LoVo (cell line): Measurements from ENCODE around the gene WRNIP1.
A peak's percentile ranks its signal among the peaks of the same experiment; 100 is the strongest.

Source experiments
- DNase-seq: peaks from one replicate; pipeline ENCODE4 v3.0.0-alpha.2; 2016; ENCODE audit warnings: low spot score

WRNIP1 gene

GRCh38 chr6:2763345-2763841 lies 1.8 kb upstream of the WRNIP1 start:
- DNase-seq = no peak

- no peak for DNase-seq
These were observed 1.2 kb upstream of the WRNIP1 start for GRCh38 chr6:2763876-2764540.

- peak; percentile 55 for DNase-seq
These were observed 505 bp upstream of the WRNIP1 start for GRCh38 chr6:2764610-2765165.

GRCh38 chr6:2765896-2766766 lies 938 bp downstream of the WRNIP1 start:
- DNase-seq = peak; percentile 30

- no peak for DNase-seq
These were observed 1.8 kb downstream of the WRNIP1 start for GRCh38 chr6:2766767-2767656.

GRCh38 chr6:2767657-2768524 lies 2.7 kb downstream of the WRNIP1 start:
- no peak for DNase-seq

GRCh38 chr6:2768696-2769095 lies 3.5 kb downstream of the WRNIP1 start:
- no peak for DNase-seq

- no peak for DNase-seq
These were observed 5.0 kb downstream of the WRNIP1 start for GRCh38 chr6:2770171-2770570.

GRCh38 chr6:2771079-2771478 lies 5.9 kb downstream of the WRNIP1 start:
- DNase-seq = no peak

- no peak for DNase-seq
These were observed 7.6 kb downstream of the WRNIP1 start for GRCh38 chr6:2772840-2773239.

- no peak for DNase-seq
These were observed 8.3 kb downstream of the WRNIP1 start for GRCh38 chr6:2773449-2773848.

GRCh38 chr6:2775003-2775402 lies 9.8 kb downstream of the WRNIP1 start:
- DNase-seq = no peak

- DNase-seq = no peak
These were observed 12.1 kb downstream of the WRNIP1 start for GRCh38 chr6:2777249-2777648.

GRCh38 chr6:2780102-2780737 lies 15.0 kb downstream of the WRNIP1 start:
- no peak for DNase-seq

GRCh38 chr6:2781685-2782355 lies 16.6 kb downstream of the WRNIP1 start:
- no peak for DNase-seq

- DNase-seq = no peak
These were observed 17.1 kb downstream of the WRNIP1 start for GRCh38 chr6:2782356-2782708.

- no peak for DNase-seq
These were observed 17.6 kb downstream of the WRNIP1 start for GRCh38 chr6:2782825-2783187.

GRCh38 chr6:2783188-2783963 lies 18.2 kb downstream of the WRNIP1 start:
- DNase-seq = peak; percentile 20

GRCh38 chr6:2784061-2784460 lies 18.9 kb downstream of the WRNIP1 start:
- DNase-seq = no peak
